IPS DF 6.9 (cell line): ENCODE results near the gene FGFR2.

ENCODE experiments used
- DNase-seq: peaks from one replicate; pipeline ENCODE4 v3.0.0-alpha.2; 2013; ENCODE audit warnings: low read depth, low spot score
- H3K27ac ChIP-seq: one replicate; pipeline ENCODE4 v1.5.1; 2013; ENCODE audit warnings: low read length, control low read depth
- H3K27me3 ChIP-seq: 2 replicates; pipeline ENCODE4 v1.6.1; 2013; ENCODE audit warnings: mild to moderate bottlenecking, low read length; ENCODE audit not compliant: control insufficient read depth, insufficient read depth
- H3K36me3 ChIP-seq: 2 replicates; pipeline ENCODE4 v1.6.1; 2013; ENCODE audit warnings: low read length; ENCODE audit not compliant: control insufficient read depth, insufficient read depth
- H3K4me1 ChIP-seq: 2 replicates; pipeline ENCODE4 v1.6.1; 2013; ENCODE audit warnings: low read length; ENCODE audit not compliant: control insufficient read depth, insufficient read depth
- H3K4me3 ChIP-seq: 2 replicates; pipeline ENCODE4 v1.5.1; 2013; ENCODE audit warnings: mild to moderate bottlenecking, low read length
- H3K9me3 ChIP-seq: 2 replicates; pipeline ENCODE4 v1.6.1; 2013; ENCODE audit warnings: low read length, inconsistent platforms; ENCODE audit not compliant: control insufficient read depth, insufficient read depth
- WGBS: extraction: QIAGEN DNeasy Blood & Tissue Kit; methylation state at CpG from one replicate; pipeline ENCODE4 v1.1.7; 2013; ENCODE audit warnings: mixed read lengths, missing lambda C conversion rate; ENCODE audit not compliant: insufficient read length, insufficient coverage; 5-methylcytosine and 5-hydroxymethylcytosine counted together

The FGFR2 gene

GRCh38 chr10:121598263-121599249 lies at the start of gene FGFR2:
TSS of gene FGFR2 (minus strand) at chr10:121598444. CDS start at chr10:121593817, 4,627 bp downstream.
- Histone ChIP-seq H3K4me1 (peaks cover 7% of the 10 kb centered on the region; the same call in 1 of the 2 replicates), H3K27ac (no peak within 1 kb of the TSS), H3K9me3 (no peaks in the 10 kb centered on the region), H3K4me3 (peak within 1 kb of the TSS; percentile 90), H3K27me3 (no peaks in the 10 kb centered on the region), H3K36me3 (no peaks in the 10 kb centered on the region)
- WGBS, result no CpG with 5 or more reads among the region's 92 CpGs
- no peak for DNase-seq

- Histone ChIP-seq H3K36me3 (no peaks in the 10 kb centered on the region), H3K27me3 (no peaks in the 10 kb centered on the region)
- no CpG with 5 or more reads among the region's 4 CpGs for WGBS
Measured at GRCh38 chr10:121647401-121647800, 49.2 kb upstream of the FGFR2 start.

GRCh38 chr10:121645696-121646095 lies 47.5 kb upstream of the FGFR2 start:
- Histone ChIP-seq H3K36me3 (no peaks in the 10 kb centered on the region), H3K27ac (no peak overlapping the region), H3K4me1 (no peaks in the 10 kb centered on the region; the same call in 1 of the 2 replicates), H3K27me3 (no peaks in the 10 kb centered on the region), H3K9me3 (no peaks in the 10 kb centered on the region), H3K4me3 (no peak overlapping the region)
- no peak for DNase-seq
- no CpG with 5 or more reads among the region's 7 CpGs for WGBS

More at GRCh38 chr10:121647401-121647800, 49.2 kb upstream of the FGFR2 start:
- no peak for DNase-seq
- Histone ChIP-seq H3K9me3 (no peaks in the 10 kb centered on the region), H3K4me1 (no peaks in the 10 kb centered on the region; the same call in 1 of the 2 replicates), H3K27ac (no peak overlapping the region), H3K4me3 (no peak overlapping the region)

GRCh38 chr10:121644501-121644900 lies 46.3 kb upstream of the FGFR2 start:
- no peak for DNase-seq
- H3K4me3 ChIP-seq, result no peak overlapping the region
- no peaks in the 10 kb centered on the region; the same call in 1 of the 2 replicates for H3K4me1 ChIP-seq
- H3K27ac ChIP-seq, result no peak overlapping the region
- no peaks in the 10 kb centered on the region for H3K9me3 ChIP-seq
- no CpG with 5 or more reads among the region's 2 CpGs for WGBS
- no peaks in the 10 kb centered on the region for H3K27me3 ChIP-seq
- no peaks in the 10 kb centered on the region for H3K36me3 ChIP-seq

GRCh38 chr10:121640266-121640665 lies 42.0 kb upstream of the FGFR2 start:
- no CpG with 5 or more reads among the region's 3 CpGs for WGBS
- H3K27me3 ChIP-seq, result no peaks in the 10 kb centered on the region
- H3K9me3 ChIP-seq, result no peaks in the 10 kb centered on the region
- no peak overlapping the region for H3K27ac ChIP-seq
- H3K4me1 ChIP-seq, result no peaks in the 10 kb centered on the region
- no peak overlapping the region for H3K4me3 ChIP-seq
- H3K36me3 ChIP-seq, result no peaks in the 10 kb centered on the region
- no peak for DNase-seq

GRCh38 chr10:121639416-121639815 lies 41.2 kb upstream of the FGFR2 start:
- Histone ChIP-seq H3K27me3 (no peaks in the 10 kb centered on the region), H3K36me3 (no peaks in the 10 kb centered on the region), H3K9me3 (no peaks in the 10 kb centered on the region), H3K4me1 (no peaks in the 10 kb centered on the region), H3K4me3 (no peak overlapping the region), H3K27ac (no peak overlapping the region)
- DNase-seq, result no peak

- no CpG with 5 or more reads among the region's 1 CpG for WGBS
- DNase-seq, result no peak
- Histone ChIP-seq H3K4me3 (no peak overlapping the region), H3K4me1 (no peaks in the 10 kb centered on the region), H3K27me3 (no peaks in the 10 kb centered on the region), H3K9me3 (no peaks in the 10 kb centered on the region), H3K27ac (no peak overlapping the region), H3K36me3 (no peaks in the 10 kb centered on the region)
Measured at GRCh38 chr10:121637437-121637836, 39.2 kb upstream of the FGFR2 start.

GRCh38 chr10:121633056-121633455 lies 34.8 kb upstream of the FGFR2 start:
- no peak overlapping the region for H3K4me3 ChIP-seq
- no peaks in the 10 kb centered on the region for H3K9me3 ChIP-seq
- H3K27ac ChIP-seq, result no peak overlapping the region
- no peak for DNase-seq
- H3K4me1 ChIP-seq, result no peaks in the 10 kb centered on the region
- no CpG with 5 or more reads among the region's 5 CpGs for WGBS
- no peaks in the 10 kb centered on the region for H3K36me3 ChIP-seq
- H3K27me3 ChIP-seq, result no peaks in the 10 kb centered on the region

- Histone ChIP-seq H3K27ac (no peak overlapping the region), H3K36me3 (no peaks in the 10 kb centered on the region), H3K4me1 (no peaks in the 10 kb centered on the region), H3K9me3 (no peaks in the 10 kb centered on the region), H3K27me3 (no peaks in the 10 kb centered on the region), H3K4me3 (no peak overlapping the region)
- DNase-seq, result no peak
- no CpG with 5 or more reads among the region's 8 CpGs for WGBS
Measured at GRCh38 chr10:121631365-121632029, 33.3 kb upstream of the FGFR2 start.

GRCh38 chr10:121628859-121629258 lies 30.6 kb upstream of the FGFR2 start:
- H3K36me3 ChIP-seq, result no peaks in the 10 kb centered on the region
- H3K4me3 ChIP-seq, result no peak overlapping the region
- H3K9me3 ChIP-seq, result no peaks in the 10 kb centered on the region
- DNase-seq, result no peak
- no peaks in the 10 kb centered on the region for H3K4me1 ChIP-seq
- no CpG with 5 or more reads among the region's 4 CpGs for WGBS
- no peak overlapping the region for H3K27ac ChIP-seq
- no peaks in the 10 kb centered on the region for H3K27me3 ChIP-seq
